OCI-LY3 (cell line): ENCODE results near the gene HOXC9.

ENCODE experiments used
- EZH2phosphoT487 ChIP-seq: fragments of 200-600 bp; shearing (Covaris generic); IDR thresholded peaks from 2 replicates; pipeline ENCODE4 v1.6.1; 2018; ENCODE audit warnings: antibody characterized with exemption, mixed run types, low read depth
- TF ChIP-seq, protein P1 (sequence below): fragments of 200-600, 300-600 bp; sonication (generic); IDR thresholded peaks from 2 replicates; pipeline ENCODE4 v1.5.1; 2014; ENCODE audit warnings: antibody characterized with exemption, low read length, low read depth

DNA sequence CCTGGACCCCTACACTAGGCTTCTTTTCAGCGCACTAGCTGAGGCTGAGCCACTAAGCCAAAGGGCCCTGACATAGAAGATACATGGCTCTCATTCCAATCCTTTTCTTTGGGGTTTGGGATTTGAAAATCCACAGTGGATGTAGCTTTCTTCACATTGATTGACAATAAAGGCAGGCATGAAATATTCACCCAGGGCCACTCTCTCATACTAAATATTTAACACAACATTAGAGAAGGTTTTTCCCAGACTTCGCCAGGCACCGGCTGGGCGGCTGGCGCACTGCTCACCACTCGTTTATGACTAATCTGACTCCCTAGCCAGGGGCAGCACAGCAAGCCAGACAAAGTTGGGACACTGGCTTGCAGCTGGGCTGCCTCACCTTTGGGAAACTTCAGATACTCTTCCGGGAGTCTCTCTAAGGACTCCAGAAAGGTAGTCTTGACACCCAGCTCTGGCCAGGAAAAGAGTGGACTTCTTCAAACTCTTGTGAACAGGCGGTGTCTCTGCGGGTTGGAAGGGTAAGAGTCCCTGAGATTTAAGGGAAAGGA is 27.7 kb upstream of the HOXC9 start:
- TF ChIP-seq, protein P1, sequence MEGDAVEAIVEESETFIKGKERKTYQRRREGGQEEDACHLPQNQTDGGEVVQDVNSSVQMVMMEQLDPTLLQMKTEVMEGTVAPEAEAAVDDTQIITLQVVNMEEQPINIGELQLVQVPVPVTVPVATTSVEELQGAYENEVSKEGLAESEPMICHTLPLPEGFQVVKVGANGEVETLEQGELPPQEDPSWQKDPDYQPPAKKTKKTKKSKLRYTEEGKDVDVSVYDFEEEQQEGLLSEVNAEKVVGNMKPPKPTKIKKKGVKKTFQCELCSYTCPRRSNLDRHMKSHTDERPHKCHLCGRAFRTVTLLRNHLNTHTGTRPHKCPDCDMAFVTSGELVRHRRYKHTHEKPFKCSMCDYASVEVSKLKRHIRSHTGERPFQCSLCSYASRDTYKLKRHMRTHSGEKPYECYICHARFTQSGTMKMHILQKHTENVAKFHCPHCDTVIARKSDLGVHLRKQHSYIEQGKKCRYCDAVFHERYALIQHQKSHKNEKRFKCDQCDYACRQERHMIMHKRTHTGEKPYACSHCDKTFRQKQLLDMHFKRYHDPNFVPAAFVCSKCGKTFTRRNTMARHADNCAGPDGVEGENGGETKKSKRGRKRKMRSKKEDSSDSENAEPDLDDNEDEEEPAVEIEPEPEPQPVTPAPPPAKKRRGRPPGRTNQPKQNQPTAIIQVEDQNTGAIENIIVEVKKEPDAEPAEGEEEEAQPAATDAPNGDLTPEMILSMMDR = no peak
- TF ChIP-seq EZH2phosphoT487 = no peak
